Astrocyte of the cerebellum (primary cell): ENCODE results near the gene PSPN.
"Not testable (repeated sequence)": the region's sequence is repeated elsewhere in the genome, so short reads cannot be mapped to it uniquely, and the experiment has no call there.

Source experiments
- DNase-seq: peaks from one replicate; pipeline ENCODE4 v3.0.0-alpha.2; 2011; ENCODE audit warnings: low read depth
- H3K4me3 ChIP-seq: 2 replicates; pipeline ENCODE4 v1.5.1; 2011; ENCODE audit warnings: mild to moderate bottlenecking, low read depth, low read length, moderate library complexity
- in situ Hi-C: cut with HindIII; loops from 2 replicates; pipeline ENCODE4 v1.10.0; 2017; ENCODE audit warnings: low sequenced_read_pairs
- TF ChIP-seq, protein P1 (sequence below): IDR thresholded peaks from 2 replicates; pipeline ENCODE4 v1.5.1; 2012; ENCODE audit warnings: low read length, low read depth, moderate library complexity, mild to moderate bottlenecking; ENCODE audit errors: missing control alignments

The PSPN gene

DNA sequence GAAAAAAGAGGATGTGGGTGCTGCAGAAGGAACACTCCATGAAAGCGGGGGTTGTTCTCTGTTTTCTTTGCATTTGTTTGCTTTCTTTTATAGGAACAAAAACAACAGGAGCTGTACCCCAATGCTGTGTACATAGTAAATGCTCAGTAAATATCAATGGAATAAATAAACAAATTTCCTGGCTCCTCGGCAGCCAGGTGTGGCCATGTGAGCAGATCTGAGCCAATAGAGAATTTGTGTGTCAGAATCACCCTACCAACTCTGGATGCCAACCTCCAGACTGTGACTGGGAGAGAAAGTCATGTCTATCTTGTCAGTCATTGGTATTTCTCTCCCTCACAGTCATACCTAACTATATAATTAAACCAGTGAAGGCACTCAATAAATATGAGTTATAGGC lies 25.0 kb downstream of the PSPN start:
- TF ChIP-seq, protein P1, sequence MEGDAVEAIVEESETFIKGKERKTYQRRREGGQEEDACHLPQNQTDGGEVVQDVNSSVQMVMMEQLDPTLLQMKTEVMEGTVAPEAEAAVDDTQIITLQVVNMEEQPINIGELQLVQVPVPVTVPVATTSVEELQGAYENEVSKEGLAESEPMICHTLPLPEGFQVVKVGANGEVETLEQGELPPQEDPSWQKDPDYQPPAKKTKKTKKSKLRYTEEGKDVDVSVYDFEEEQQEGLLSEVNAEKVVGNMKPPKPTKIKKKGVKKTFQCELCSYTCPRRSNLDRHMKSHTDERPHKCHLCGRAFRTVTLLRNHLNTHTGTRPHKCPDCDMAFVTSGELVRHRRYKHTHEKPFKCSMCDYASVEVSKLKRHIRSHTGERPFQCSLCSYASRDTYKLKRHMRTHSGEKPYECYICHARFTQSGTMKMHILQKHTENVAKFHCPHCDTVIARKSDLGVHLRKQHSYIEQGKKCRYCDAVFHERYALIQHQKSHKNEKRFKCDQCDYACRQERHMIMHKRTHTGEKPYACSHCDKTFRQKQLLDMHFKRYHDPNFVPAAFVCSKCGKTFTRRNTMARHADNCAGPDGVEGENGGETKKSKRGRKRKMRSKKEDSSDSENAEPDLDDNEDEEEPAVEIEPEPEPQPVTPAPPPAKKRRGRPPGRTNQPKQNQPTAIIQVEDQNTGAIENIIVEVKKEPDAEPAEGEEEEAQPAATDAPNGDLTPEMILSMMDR: no peak
- in situ Hi-C loops: no loop called here

DNA sequence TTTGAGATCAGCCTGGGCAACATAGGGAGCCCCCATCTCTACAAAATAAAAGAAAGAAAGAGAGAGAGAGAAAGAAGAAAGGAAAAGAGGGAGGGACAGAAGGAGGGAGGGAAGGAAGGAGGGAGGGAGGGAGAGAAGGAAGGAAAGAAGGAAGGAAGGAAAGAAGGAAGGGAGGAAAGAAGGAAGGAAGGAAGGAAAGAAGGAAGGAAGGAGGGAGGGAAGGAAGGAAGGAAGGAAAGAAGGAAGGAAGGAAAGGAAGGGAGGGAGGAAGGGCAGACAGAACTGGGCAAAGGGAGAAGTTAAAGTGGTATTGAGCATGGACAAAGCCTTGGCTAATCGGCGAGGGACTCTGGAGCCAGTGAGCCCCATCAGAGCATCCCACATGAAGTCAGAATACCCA lies 26.5 kb downstream of the PSPN start:
- DNase-seq, in situ Hi-C loops, H3K4me3 ChIP-seq: not testable (repeated sequence)

More for the DNA sequence above, 25.0 kb downstream of the PSPN start:
- H3K4me3 ChIP-seq: no peak overlapping the region
- no peak for DNase-seq

DNA sequence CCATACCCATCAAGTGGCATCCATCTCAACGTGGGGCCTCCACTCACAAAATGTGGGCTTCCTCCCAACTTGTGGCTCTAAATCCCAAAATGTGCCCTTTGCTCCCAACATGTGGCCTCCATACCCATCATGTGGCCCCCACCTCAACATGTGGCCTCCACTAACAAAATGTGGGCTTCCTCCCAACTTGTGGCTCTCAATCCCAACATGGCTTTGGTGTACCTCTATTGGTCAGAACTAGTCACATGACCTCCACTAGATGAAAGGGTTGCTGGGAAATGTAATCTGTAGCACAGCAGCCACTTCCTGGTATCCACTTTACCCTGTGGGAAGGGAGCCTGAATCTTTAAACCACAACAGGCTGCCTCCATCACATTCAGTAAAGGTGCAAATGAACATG lies 32.3 kb downstream of the PSPN start:
- in situ Hi-C loops: no loop called here
- TF ChIP-seq, protein P1: no peak
- H3K4me3 ChIP-seq: no peak overlapping the region
- DNase-seq: no peak

DNA sequence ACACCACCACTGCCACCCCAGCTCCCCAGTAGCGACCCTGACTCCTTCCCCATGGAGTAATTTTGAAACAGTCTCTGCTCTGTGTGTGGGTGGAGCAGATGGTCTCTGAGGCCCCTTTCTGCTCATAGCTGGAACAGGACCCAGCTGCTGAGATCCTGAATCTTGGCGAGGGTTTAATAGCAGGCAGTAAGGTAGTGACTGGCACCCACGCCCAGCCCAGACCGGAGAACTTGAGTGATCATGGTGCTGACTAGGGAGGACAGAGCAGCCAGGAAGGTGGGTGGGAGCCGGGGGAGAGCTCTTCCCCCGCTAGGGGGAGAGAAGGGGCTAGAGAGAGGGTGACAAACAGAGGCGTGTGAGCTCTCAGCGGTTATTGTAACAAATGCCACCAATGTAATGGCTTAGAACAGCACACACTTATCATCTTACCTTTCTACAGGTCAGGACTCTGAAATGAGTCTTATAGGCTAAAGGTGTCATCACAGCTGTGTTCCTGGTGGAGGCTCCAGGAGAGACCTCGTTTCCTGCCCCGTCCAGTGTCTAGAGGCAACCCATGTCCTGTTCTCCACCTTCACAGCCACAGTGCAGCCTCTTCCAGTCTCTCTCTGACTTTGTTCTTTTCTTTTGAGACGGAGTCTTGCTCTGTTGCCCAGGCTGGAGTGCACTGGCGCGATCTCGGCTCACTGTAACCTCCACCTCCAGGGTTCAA lies 35.1 kb downstream of the PSPN start:
- in situ Hi-C loops: no loop called here
- H3K4me3 ChIP-seq: no peak overlapping the region
- DNase-seq: no peak
- TF ChIP-seq, protein P1: no peak

DNA sequence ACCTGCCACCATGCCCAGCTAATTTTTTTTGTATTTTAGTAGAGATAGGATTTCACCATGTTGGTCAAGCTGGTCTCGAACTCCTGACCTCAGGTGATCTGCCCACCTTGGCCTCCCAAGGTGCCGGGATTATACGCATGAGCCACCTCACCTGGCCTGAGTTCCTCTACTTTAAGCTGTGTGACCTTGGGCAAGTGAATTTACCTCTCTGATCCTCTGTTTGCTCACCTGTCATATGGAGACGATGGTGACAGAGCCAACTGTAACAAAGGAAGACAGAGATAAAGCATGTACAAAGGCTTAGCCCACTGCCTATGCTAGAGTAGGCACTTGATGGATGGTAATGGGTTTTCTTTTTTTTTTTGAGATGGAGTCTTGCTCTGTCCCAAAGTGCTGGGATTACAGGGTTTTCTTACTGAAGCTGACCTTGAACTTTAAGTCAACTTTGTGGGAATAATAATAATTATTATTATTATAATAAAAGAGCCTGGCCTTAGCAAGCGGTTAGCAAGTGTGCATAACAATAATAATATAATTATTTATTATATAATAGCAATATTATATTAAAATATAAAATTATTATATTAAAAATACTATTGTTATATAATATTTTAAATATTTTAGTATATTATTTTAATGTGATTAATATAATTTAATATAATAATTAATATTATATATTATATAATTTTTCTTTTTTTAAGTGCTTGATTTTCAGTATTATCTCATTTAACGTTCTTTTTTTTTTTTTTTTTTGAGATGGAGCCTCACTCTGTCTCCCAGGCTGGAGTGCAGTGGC lies 41.0 kb downstream of the PSPN start:
- in situ Hi-C loops: loop anchor here (5.0 kb wide), 1 partner anchor 47 kb away; no protein-coding TSS in a partner anchor
- TF ChIP-seq, protein P1: no peak
- no peak for DNase-seq
- no peak overlapping the region for H3K4me3 ChIP-seq

DNA sequence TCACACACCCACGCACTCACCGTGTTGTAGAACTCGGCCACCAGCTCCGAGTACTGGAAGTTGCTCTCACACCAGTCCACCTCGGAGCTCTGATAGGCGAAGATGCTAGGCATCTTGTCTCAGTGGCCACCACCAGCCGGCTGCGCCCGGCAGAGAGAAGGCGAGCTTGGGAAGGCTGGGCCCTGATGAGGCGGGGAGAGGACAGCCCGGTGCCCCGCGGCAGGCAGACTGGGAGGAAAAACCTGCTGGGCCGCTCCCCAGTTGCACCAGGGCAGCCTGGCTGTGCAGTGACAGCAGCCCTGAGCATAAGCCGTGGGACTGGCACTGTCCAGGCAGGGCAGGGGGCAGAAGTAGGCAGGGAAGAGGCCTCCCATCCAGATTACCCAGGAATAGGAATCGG lies 42.3 kb downstream of the PSPN start, which contains the start of gene ACER1:
Gene ACER1 (minus strand): TSS at position 174 of the 400 bp plus-strand sequence. CDS start 61 bp downstream, at position 113.
- TF ChIP-seq, protein P1: no peak
- in situ Hi-C loops: loop anchor here (5.0 kb wide), 1 partner anchor 46 kb away; no protein-coding TSS in a partner anchor
- no peak for DNase-seq
- no peak within 1 kb of the TSS for H3K4me3 ChIP-seq

DNA sequence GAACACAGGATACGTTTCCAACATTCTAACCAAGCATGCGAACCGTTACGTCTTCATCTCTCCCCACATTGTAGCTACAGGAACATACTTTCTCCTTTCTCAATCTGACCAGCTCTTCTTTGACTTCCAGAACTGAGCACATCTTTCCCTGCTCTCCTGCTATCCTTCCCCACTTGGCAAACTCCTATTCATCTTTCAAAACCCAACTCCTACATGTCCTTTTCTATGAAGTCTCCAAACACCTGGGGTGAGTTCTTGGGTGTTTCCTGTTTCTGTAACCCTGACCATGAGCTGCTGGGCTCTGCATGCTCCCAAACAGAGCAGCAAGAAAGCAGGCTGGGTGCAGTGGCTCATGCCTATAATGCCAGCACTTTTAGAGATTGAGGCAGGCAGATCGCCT lies 48.9 kb downstream of the PSPN start:
- DNase-seq: no peak
- TF ChIP-seq, protein P1: no peak
- no peak overlapping the region for H3K4me3 ChIP-seq
- in situ Hi-C loops: no loop called here
